GM18909 (cell line): ENCODE results near the gene RGS6.

Source experiments
- ATAC-seq: cut with Tn5 transposase; IDR thresholded peaks from one replicate; pipeline ENCODE4 v1.9.1; 2021; ENCODE audit warnings: mild to moderate bottlenecking; ENCODE audit not compliant: unreplicated experiment, poor library complexity

Gene RGS6

GRCh38 chr14:72535485-72535884 lies 603.3 kb downstream of the RGS6 start:
- ATAC-seq, result no peak

- ATAC-seq, result no peak
Observed at GRCh38 chr14:72538387-72538786, 606.2 kb downstream of the RGS6 start.

GRCh38 chr14:72539661-72540315 lies 607.6 kb downstream of the RGS6 start:
- no peak for ATAC-seq

GRCh38 chr14:72540836-72541235 lies 608.6 kb downstream of the RGS6 start:
- no peak for ATAC-seq

GRCh38 chr14:72541546-72541945 lies 609.3 kb downstream of the RGS6 start:
- no peak for ATAC-seq

- no peak for ATAC-seq
Observed at GRCh38 chr14:72543341-72543740, 611.1 kb downstream of the RGS6 start.

GRCh38 chr14:72544615-72545387 lies 612.6 kb downstream of the RGS6 start:
- no peak for ATAC-seq

- ATAC-seq, result no peak
Observed at GRCh38 chr14:72545411-72546311, 613.4 kb downstream of the RGS6 start.

GRCh38 chr14:72546344-72547016 lies 614.3 kb downstream of the RGS6 start:
- ATAC-seq, result no peak

GRCh38 chr14:72547999-72548398 lies 615.8 kb downstream of the RGS6 start:
- ATAC-seq, result no peak

GRCh38 chr14:72549026-72549425 lies 616.8 kb downstream of the RGS6 start:
- ATAC-seq, result no peak

GRCh38 chr14:72549854-72550253 lies 617.6 kb downstream of the RGS6 start:
- no peak for ATAC-seq

GRCh38 chr14:72550513-72550912 lies 618.3 kb downstream of the RGS6 start:
- no peak for ATAC-seq

GRCh38 chr14:72552236-72552635 lies 620.0 kb downstream of the RGS6 start:
- no peak for ATAC-seq

GRCh38 chr14:72553161-72553560 lies 620.9 kb downstream of the RGS6 start:
- ATAC-seq, result no peak

GRCh38 chr14:72553656-72554055 lies 621.4 kb downstream of the RGS6 start:
- no peak for ATAC-seq

GRCh38 chr14:72554401-72554800 lies 622.2 kb downstream of the RGS6 start:
- ATAC-seq, result no peak

- no peak for ATAC-seq
Observed at GRCh38 chr14:72554994-72555608, 622.9 kb downstream of the RGS6 start.

GRCh38 chr14:72555609-72556000 lies 623.4 kb downstream of the RGS6 start:
- no peak for ATAC-seq

GRCh38 chr14:72557671-72558070 lies 625.4 kb downstream of the RGS6 start:
- no peak for ATAC-seq
